SH-SY5Y (cell line): Measurements from ENCODE around the gene SLC24A4.

Experiments
- GATA2 ChIP-seq: IDR thresholded peaks from 2 replicates; pipeline ENCODE4 v1.6.1; 2011; ENCODE audit warnings: mild to moderate bottlenecking, low read depth, low read length
- GATA3 ChIP-seq: IDR thresholded peaks from 2 replicates; pipeline ENCODE4 v1.6.1; 2011; ENCODE audit warnings: low read depth, mild to moderate bottlenecking, low read length, moderate library complexity

Gene SLC24A4

GRCh38 chr14:92453691-92454090 lies 130.7 kb downstream of the SLC24A4 start:
- TF ChIP-seq GATA2 (no peak), GATA3 (no peak)

GRCh38 chr14:92455231-92455630 lies 132.3 kb downstream of the SLC24A4 start:
- no peak for TF ChIP-seq GATA2
- TF ChIP-seq GATA3, result no peak

GRCh38 chr14:92456215-92457015 lies 133.4 kb downstream of the SLC24A4 start:
- no peak for TF ChIP-seq GATA2
- TF ChIP-seq GATA3, result no peak

- TF ChIP-seq GATA2 (no peak), GATA3 (no peak)
Measured at GRCh38 chr14:92457016-92457565, 134.1 kb downstream of the SLC24A4 start.

DNA sequence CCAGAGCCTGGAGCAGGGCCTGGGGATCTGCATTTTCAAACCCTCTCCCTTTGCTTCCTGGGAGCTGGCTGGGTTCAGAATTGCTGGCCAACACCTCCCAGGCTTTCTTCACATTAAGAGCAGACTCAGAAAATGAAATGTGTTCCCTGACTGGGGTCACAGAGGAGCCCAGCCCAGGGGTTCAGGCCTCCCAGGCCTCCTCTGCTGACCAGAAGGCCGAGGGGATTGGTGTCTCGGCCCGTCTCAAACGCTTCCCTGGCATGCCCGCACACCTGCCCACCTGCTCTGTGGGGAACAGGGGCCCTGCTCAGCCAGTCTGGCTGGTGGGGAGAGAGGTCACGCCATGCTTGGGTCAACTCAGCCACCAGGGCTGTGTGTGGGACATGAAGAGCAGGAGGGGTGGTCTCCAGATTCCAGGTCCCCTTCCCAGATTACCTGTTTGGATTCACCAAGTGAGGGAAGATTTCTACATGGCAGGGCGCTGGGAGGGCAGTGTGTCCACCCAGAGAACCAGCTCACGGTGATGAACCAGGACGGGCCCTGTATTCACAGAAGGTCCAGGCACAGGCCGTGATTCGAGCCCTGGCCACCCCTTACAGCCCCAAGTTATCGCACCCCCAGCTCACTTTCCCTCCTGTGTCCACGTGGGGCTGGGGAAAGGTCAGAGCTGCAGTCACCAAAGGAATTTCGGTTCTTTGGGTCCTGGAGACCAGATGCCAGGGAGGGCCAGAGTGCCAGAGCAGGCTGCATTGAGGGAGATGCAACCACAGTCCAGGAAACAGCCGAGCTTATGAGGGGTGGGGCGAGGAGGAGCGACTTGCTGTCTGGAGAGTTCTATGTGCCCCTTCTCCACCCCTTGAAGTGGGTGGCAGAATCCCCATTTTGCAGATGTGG lies 135.4 kb downstream of the SLC24A4 start:
- no peak for TF ChIP-seq GATA2
- TF ChIP-seq GATA3, result no peak

DNA sequence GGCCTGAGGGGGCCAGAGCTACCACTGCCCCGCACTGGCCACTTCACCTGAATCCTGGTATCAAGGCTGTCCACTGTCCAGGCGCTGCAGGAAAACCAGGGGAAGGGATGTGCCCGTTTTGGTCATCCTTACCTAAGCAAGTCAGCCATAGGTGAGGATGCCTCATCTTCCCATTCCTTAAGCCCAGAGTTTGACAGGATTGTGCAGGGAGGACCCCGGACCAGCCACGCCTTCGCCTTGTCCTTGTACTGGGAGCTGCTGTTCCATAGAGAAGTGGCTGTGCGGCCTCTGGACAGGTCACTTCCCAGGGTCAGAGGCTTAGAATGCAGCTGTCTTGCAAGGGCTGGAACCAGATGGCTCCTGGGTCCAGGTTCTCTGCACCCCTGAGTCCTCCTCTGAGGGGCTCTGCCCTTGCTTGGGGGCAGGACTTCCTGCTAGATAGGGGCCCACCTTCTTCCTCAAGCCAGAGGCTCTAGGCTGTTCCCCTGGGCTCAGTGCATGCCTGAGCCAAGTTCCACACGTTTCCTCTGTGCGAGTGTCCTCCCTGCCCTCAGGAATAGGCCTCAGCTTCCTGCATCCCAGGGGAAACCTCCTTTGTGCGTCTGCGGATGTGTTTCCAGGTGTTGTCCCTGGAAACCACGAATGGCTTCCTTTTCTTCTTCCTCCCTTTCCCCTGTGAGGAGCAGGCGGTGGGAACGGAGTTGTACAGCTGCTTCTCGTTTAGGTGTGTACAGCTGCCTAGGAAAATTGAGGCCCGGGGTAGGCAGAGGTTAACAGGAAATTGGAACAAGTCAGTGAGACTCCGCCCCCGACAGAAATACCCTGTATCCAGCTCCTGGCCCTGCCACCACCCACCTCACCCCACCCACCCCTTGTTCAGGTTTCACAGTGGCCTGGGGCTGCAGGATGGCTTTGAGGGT lies 136.3 kb downstream of the SLC24A4 start:
- no peak for TF ChIP-seq GATA2
- no peak for TF ChIP-seq GATA3

DNA sequence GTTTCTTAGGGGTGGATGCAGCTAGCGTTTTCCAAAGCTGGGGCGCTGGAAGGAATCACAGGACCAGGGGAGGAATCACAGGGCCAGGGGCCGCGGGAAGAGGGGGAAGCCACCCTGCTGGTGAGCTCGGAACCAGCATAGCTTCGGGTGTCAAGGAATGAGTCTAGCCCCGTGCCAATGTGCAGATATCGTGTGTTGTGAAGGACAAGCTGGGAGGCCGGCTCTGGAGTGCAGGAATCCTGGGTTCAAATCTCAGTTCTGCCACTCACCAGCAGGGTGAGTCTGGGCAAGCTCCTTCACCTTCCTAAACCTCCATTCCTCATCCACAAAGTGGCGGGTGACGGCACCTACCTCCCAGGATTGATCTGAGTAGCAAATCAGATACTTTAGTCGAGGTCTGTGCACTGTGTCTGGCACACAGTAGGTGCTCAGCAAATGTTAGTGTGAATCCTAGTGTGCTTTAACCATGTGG lies 137.0 kb downstream of the SLC24A4 start:
- TF ChIP-seq GATA2 (no peak), GATA3 (no peak)

DNA sequence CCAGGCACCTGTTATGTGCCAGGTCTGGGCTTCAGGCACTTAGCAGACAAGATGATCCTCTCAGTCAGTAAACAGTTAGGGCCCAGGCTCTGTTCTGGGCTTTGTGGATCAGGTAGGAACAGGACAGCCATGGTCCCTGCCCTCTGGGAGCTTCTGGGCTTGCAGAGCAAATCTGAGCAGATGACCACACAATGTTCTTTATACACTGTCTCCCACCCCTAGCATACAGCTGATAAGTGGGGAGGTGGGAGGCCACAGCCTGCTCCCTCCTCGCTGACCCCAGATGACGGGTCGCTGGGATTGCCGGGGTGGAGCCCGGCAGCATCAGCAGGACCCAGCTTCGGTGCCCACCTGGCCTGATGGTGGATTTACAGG lies 137.6 kb downstream of the SLC24A4 start:
- TF ChIP-seq GATA2, result no peak
- TF ChIP-seq GATA3, result no peak

DNA sequence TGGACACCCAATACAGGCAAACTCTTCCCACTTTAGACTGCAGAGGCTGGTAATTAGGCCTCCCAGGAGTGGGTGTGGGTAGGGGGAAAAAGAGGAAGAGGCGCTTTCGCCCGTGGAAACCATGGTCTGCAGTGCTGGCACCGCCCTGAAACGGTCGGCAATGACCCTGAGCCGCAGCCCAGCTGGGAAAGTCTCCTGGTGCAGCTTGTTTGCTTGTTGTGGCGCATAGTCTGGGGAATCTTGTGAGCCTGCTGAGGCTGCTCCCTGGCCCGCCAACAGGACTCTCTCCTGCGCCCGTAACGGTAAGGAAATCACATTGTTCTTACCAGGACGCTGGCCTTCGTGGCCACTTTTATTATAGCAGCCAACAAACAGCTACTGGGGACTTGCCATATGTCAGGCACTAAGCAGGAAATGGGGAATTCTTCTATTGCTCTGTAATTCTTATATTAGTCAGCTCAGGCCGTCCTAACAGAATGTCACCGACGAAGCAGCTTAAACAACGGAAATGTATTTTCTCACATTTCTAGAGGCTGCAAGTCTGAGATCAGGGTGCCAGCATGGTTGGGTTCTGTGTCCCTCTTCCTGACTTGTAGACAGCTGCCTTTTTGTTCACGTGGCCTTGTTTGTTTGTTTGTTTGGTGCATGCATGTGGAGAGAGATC lies 138.1 kb downstream of the SLC24A4 start:
- TF ChIP-seq GATA2, result no peak
- no peak for TF ChIP-seq GATA3

DNA sequence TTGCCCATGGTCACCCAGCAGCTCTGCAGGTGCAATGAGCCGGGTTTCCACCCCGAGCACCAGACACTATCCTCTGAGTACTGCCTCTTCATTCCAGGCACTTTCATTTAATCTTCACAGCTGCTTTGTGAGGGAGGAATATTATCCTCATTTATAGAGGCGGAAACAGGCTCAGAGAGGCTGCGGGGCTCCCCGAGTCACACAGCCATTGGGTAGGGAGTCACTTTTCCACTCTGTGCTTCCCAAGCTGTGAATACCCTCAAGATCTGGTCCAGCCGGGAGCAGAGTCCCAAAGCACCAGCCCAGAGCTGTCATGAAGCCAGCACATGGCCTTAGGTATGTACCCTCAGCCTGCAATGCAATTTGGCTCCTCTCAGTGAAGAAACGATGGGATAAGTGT lies 138.9 kb downstream of the SLC24A4 start:
- TF ChIP-seq GATA3 (no peak), GATA2 (no peak)

DNA sequence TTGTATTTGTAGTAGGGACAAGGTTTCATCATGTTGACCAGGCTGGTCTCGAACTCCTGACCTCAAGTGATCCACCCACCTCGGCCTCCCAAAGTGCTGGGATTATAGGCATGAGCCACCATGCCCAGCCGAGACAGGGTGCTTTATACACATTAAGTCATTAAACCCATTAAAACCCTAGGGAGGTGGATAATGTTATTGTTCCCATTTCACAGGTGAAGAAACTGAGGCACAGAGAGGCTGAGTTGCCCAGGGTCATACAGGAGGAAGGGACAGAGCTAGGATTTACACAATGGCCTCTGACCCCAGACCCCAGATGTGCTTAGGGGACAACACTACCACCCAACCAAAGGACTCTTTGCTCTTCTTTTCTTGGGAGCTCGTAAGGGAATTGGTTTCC lies 139.6 kb downstream of the SLC24A4 start:
- TF ChIP-seq GATA2 (no peak), GATA3 (no peak)

DNA sequence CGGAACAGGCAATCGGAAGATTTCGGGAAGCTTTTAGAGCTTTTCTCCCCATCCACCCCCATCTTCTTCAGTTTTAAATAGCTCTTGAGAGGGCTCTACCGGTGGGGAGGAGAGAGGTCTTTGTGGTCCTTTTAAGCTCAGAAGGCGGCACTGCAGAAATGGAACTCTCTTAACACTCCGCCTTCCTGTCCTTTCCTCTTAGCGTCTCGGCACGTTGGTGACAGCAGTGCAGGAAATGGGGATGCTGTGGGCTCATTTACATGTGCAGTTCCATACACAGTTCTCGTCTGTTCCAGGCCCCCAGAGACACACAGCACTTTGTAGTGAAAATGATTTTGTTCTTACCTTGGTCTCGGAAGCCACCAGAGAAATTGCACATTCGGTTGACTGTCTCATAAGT lies 140.2 kb downstream of the SLC24A4 start:
- TF ChIP-seq GATA2, result no peak
- no peak for TF ChIP-seq GATA3

- TF ChIP-seq GATA3 (no peak), GATA2 (no peak)
Measured at GRCh38 chr14:92464156-92464555, 141.2 kb downstream of the SLC24A4 start.
